GM19372 (cell line): ENCODE measurements around the gene LHFPL6.

Source experiments
- ATAC-seq: cut with Tn5 transposase; IDR thresholded peaks from one replicate; pipeline ENCODE4 v1.9.1; 2021; ENCODE audit warnings: mild to moderate bottlenecking, low read depth, moderate library complexity; ENCODE audit not compliant: unreplicated experiment

LHFPL6 gene

GRCh38 chr13:39602614-39603366 lies at the start of gene LHFPL6:
Gene LHFPL6 (minus strand): TSS chr13:39603193.
- peak; percentile 92 for ATAC-seq

DNA sequence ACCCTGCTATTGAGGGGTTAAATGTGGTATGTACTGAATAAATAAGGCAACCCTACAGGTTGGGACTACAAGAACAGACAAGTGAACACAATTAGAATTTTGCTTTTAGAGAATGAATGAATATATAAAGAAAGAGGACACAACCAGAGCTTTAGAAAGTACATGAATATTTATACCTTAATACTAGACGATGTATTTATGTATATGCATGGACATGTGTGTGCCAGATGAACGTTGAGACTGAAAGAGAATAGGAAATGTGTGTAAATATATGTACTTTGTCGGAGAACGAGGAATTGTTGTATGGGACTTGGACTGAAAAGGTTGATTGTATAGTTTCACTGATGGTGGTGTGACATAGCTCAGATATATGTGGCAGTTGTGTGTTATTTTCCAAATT lies 43.1 kb upstream of the LHFPL6 start:
- no peak for ATAC-seq

- ATAC-seq, result no peak
Measured at GRCh38 chr13:39641645-39642044, 38.7 kb upstream of the LHFPL6 start.

DNA sequence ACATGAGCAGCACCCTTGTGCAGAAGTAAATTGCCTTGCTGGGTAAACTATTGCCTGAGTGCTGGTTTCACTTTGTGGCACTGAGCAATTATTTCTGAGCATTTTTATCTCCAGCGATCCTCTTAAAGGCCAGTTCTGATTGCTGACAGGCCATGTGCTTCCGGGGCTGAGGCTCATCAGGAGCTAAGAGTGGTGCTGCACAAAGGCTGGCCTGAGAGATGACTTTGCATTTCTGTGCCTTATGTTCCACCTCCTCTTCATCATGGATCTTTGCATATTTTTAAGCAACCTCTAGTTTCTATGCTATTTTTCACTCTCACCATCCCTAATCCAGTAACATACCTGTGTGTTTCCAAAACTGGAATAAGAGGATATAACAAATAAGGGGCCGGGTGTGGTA lies 34.9 kb upstream of the LHFPL6 start:
- no peak for ATAC-seq

DNA sequence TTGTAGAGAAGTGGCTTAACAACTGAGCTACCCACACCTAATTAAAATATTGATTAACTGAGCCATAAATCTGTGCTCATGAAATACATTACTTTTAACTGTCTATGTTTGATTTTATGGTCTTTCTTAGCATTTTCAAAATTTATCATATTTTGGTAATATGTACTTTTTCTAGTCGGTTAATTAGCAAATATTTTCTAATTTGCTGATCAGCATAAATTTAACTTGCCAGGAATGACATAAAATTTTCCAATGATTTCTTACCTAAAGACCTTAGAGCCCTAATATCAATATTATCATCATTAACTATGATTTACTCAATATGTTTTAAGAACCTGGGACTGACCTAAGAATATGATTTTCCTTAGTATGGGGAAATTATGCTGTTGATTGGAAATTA lies 32.6 kb upstream of the LHFPL6 start:
- no peak for ATAC-seq

- no peak for ATAC-seq
Measured at GRCh38 chr13:39632994-39633393, 30.0 kb upstream of the LHFPL6 start.

GRCh38 chr13:39631307-39631706 lies 28.3 kb upstream of the LHFPL6 start:
- ATAC-seq, result no peak

- no peak for ATAC-seq
Measured at GRCh38 chr13:39623466-39623865, 20.5 kb upstream of the LHFPL6 start.

- no peak for ATAC-seq
Measured at GRCh38 chr13:39618561-39618960, 15.6 kb upstream of the LHFPL6 start.

GRCh38 chr13:39616087-39616694 lies 13.2 kb upstream of the LHFPL6 start:
- no peak for ATAC-seq

- ATAC-seq, result no peak
Measured at GRCh38 chr13:39612023-39612637, 9.1 kb upstream of the LHFPL6 start.

DNA sequence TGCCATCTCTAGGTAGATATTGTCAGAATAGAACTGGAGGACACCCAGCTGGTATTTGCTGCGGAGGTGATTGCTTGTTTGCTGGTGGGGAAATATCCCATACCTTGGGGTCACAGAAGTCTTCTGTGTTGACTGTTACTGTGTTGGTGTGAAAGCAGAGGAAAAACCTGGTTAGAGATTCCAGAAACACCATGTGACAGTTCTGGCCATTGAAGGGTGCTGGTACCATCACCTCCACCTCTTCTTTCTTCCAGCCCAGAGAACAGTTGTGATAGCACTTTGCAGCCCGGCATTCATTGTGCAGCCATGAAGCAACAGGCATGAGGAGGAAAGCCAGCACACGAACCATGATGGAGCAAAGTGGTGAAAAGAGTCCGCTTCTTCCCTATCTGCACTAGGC lies 4.9 kb upstream of the LHFPL6 start:
- ATAC-seq, result no peak

DNA sequence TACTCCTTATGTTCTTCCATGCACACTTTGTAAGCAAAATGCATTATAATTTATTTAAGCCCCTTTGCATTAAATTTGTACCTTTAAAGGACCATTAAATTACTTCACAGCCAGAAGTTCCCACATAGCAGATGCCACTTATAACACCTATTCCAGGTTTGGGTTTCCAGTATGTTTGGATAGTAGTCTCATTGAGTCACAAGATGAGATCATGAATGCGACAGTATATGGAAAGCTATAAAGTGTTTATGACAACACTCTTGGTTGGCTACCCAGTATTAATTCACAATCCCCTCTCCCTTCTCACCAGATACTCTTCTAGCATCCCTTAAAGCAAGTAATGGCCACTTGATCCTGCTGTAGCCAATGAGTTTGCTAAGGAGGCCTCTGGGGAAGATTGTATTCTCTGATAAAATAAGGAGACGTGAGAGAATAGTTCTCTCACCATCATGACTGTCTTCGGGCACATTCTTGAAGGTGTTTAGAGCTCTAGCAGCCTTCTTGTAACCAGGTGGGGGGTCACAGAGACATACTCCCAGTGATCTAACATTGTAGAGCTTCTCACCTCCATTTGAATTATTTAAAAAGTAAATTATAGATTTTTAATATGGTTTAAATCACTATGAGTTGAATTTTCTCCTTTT lies 2.8 kb upstream of the LHFPL6 start:
- ATAC-seq, result no peak

- no peak for ATAC-seq
Measured at GRCh38 chr13:39604756-39605155, 1.8 kb upstream of the LHFPL6 start.

DNA sequence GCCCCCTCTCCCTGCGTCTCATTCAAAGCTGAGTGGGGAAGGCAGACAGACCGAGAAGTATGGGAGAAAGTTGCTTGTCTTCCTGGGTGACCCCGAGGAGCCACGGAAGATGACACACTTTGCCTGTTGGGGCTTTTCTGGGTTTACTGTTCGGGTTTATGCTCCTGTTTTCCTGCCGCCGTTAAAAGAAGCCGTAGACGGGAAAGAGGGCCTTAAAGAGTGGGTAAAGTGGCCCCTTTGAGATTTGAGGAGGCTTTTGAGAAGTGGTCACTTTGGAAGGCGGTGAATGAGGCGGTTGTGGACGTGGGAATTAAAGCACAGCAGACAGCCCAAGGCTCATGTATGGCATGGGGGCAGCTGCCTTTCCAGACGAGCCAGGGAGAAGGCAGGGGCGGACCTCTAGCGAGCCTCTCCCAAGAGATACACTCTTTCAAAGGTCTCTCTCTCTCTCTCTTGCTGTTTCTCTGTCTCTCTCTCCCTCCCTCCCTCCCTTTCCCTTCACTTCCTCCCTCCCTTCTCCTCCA lies 493 bp upstream of the LHFPL6 start:
- ATAC-seq, result peak; percentile 29

- peak; percentile 41 for ATAC-seq
Measured at GRCh38 chr13:39602277-39602613, 748 bp downstream of the LHFPL6 start.

DNA sequence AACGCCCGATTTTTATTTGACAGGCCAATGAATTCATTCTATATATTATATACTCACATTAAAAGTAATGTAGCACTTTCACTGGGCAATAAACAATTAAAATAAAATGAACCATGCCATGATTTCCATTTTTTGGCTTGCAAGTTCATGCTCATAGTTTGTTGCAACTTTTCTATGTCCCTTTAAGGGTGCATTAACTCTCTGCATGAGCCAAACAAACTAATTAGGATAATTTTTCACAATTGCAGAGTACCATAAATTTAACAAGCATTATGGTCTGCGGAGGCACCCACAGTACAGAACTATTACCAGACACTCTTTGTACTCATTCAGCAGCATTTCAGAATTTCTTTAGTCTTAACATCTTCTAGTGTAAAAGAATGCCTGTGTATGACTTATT lies 1.4 kb downstream of the LHFPL6 start:
- no peak for ATAC-seq

- no peak for ATAC-seq
Measured at GRCh38 chr13:39600766-39601165, 2.2 kb downstream of the LHFPL6 start.

DNA sequence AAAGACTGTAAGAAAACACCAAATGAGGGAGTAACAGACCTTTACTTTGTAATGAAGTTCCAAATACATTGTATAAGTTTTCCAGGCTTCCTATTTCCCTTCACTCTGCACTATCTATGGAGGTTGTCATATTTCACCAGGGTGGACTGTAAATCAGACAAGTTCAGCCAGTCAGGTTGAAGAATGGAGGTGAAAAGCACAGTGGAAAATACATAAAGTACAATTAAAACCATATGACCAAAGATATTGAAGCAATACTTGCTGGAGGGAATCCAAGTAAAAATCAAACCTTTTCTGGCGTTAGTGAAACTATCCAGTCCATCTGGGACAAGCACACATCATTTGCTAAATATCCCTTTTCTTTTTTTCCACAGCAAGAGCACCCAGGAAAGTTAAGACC lies 3.2 kb downstream of the LHFPL6 start:
- no peak for ATAC-seq

GRCh38 chr13:39599012-39599411 lies 4.0 kb downstream of the LHFPL6 start:
- ATAC-seq, result no peak

GRCh38 chr13:39597838-39598237 lies 5.2 kb downstream of the LHFPL6 start:
- ATAC-seq, result no peak
